ENCODE data around the gene AP1S1.
"Not testable (repeated sequence)": the region's sequence is repeated elsewhere in the genome, so short reads cannot be mapped to it uniquely, and the experiment has no call there.

AP1S1 gene

DNA sequence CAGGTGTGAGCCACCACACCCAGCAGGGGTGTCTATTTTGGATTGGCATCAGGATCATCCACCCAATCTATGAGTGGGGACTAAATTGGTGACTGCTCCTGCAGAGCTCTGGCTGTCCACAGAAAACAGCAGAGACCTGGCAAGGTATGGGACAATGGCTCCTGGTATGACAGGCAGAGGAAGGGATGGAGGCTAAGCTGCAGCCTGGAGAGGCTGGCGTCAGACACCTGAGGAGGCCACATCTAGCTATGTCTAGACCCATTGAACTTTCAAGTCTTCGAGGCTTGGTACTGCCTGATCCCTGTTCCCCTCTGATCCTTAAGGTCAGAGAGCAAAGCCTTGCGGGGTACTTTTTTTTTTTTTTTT lies 30.6 kb upstream of the AP1S1 start:
- FAIRE-seq (no peak), DNase-seq (ENCODE audit: extremely low spot score, insufficient read length, low read depth) (no peak)

DNA sequence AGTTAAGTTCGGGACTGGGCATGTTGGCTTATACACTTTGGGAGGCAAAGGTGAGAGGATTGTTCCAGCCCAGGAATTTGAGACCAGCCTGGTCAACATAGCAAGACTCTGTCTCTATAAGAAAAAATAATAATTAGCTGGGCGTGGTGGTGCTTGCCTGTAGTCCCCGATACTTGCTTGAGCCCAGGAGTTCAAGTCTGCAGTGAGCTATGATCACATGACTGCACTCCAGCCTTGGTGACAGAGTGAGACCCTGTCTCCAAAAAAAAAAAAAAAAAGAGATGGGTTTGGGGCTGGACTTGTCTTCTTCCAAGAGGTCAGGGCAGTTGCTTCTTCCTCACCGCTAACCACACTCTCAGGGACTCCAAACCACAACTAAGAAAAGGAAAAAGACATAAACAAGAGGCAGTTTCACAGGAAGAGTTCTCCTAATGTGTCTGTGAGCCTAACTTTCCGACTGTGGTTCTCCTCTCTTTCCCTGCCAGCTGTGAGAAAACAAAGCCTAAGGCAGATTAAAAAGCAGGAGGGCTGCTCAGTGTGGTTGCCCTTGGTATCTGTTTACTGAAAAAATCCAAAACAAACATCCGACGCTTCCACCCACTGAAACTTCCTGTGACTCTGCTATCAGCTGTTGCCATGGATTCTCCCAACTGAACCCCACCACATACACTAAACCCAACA lies 29.8 kb upstream of the AP1S1 start:
- FAIRE-seq (no peak), DNase-seq (ENCODE audit: extremely low spot score, insufficient read length, low read depth) (no peak)

DNA sequence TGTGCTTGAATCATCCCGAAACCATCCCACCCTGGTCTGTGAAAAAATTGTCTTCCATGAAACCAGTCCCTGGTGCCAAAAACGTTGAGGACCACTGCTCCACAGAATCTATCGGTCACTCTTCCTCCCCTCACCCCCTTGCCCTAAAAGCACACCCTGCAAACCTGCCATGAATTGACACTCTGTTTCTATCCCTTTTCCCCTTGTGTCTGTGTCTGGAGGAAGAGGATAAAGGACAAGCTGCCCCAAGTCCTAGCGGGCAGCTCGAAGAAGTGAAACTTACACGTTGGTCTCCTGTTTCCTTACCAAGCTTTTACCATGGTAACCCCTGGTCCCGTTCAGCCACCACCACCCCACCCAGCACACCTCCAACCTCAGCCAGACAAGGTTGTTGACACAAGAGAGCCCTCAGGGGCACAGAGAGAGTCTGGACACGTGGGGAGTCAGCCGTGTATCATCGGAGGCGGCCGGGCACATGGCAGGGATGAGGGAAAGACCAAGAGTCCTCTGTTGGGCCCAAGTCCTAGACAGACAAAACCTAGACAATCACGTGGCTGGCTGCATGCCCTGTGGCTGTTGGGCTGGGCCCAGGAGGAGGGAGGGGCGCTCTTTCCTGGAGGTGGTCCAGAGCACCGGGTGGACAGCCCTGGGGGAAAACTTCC lies 28.2 kb upstream of the AP1S1 start:
- DNase-seq (ENCODE audit: extremely low spot score, insufficient read length, low read depth), result no peak
- FAIRE-seq, result peak; percentile 51

DNA sequence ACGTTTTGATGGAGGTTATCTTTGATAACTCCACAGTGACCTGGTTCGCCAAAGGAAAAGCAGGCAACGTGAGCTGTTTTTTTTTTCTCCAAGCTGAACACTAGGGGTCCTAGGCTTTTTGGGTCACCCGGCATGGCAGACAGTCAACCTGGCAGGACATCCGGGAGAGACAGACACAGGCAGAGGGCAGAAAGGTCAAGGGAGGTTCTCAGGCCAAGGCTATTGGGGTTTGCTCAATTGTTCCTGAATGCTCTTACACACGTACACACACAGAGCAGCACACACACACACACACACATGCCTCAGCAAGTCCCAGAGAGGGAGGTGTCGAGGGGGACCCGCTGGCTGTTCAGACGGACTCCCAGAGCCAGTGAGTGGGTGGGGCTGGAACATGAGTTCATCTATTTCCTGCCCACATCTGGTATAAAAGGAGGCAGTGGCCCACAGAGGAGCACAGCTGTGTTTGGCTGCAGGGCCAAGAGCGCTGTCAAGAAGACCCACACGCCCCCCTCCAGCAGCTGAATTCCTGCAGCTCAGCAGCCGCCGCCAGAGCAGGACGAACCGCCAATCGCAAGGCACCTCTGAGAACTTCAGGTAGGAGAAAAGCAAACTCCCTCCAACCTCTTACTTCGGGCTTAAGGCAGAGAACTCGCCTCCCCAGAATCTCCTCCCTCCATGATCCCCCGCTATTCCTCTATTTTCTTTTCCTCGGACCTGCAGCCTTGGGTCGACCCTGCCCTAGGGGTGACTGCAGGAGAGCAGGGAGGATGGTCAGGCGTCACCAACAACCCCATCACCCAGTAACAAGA lies 27.4 kb upstream of the AP1S1 start, which contains the start of gene SERPINE1:
TSS of gene SERPINE1 (plus strand) at position 454 of the 809 bp plus-strand sequence. CDS start 1,290 bp downstream, outside the sequence.
- FAIRE-seq (peak; percentile 81), DNase-seq (ENCODE audit: extremely low spot score, insufficient read length, low read depth) (peak; percentile 58)

DNA sequence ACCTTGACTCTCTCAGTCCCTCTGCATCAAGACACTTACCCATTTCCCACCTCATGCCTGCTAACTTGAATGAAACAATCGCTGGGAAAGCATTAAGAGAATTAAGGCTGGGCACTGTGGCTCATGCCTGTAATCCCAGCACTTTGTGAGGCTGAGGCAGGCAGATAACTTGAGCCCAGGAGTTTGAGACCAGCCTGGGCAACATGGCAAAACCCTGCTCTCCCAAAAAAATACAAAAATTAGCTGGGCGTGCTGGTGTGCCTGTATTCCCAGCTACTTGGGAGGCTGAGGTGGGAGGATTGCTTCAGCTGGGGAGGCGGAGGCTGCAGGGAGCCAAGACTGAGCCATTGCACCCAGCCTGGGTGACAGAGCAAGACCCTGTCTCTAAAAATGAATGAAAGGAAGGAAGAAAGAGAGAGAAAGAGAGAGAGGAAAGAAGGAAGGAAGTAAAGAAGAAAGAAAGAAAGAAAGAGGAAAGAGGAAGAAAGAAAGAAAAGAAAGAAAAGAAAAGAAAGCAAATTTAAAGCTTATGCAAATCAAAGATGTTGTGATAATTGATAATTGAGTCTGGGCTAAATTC lies 26.7 kb upstream of the AP1S1 start:
- DNase-seq (ENCODE audit: extremely low spot score, insufficient read length, low read depth), result no peak
- FAIRE-seq, result no peak

DNA sequence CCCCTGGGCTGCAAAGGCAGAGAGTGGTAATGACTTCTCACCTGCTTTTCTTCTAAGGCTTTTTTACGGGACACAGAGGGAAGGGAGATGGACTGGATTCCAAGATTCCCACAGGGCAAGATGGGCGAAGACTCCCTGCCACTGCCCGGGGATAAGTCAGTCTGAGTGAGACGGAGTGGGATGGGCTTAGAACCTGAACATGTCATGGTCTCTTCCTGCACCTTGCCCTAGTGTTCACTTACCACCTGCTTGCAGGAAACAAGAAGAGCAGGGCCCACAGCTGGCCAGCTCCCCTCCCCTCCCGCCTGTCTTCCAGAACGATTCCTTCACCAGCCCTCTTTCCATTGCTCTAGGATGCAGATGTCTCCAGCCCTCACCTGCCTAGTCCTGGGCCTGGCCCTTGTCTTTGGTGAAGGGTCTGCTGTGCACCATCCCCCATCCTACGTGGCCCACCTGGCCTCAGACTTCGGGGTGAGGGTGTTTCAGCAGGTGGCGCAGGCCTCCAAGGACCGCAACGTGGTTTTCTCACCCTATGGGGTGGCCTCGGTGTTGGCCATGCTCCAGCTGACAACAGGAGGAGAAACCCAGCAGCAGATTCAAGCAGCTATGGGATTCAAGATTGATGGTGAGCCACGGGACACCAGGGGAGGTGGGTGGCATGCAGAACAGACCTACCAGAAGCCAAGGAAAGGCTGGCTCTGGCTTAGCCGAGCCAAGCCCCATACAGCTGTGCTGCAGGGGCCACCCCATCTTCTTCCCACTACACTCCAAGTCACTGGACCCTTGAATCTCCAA lies 26.0 kb upstream of the AP1S1 start:
- DNase-seq (ENCODE audit: extremely low spot score, insufficient read length, low read depth), result no peak
- no peak for FAIRE-seq

DNA sequence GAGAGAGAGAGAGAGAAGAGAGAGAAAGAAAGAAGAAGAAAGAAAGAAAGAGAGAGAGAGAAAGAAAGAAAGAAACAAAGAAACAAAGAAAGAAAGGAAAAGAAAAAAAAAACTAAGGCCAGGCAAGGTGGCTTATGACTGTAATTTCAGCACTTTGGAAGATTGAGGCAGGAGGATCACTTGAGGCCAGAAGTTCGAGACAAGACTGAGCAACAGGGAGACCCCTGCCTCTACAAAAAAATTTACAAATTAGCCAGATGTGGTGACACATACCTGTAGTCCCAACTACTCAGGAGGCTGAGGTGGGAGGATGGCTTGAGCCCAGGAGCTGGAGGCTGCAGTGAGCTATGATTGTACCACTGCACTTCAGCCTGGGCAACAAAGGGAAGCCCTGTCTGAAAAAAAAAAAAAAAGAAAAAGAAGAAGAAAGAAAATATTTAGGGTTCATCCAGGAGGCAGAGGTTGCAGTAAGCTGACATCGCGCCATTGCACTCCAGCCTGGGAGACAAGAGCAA lies 24.6 kb upstream of the AP1S1 start:
- FAIRE-seq, result no peak
- DNase-seq (ENCODE audit: extremely low spot score, insufficient read length, low read depth), result no peak

DNA sequence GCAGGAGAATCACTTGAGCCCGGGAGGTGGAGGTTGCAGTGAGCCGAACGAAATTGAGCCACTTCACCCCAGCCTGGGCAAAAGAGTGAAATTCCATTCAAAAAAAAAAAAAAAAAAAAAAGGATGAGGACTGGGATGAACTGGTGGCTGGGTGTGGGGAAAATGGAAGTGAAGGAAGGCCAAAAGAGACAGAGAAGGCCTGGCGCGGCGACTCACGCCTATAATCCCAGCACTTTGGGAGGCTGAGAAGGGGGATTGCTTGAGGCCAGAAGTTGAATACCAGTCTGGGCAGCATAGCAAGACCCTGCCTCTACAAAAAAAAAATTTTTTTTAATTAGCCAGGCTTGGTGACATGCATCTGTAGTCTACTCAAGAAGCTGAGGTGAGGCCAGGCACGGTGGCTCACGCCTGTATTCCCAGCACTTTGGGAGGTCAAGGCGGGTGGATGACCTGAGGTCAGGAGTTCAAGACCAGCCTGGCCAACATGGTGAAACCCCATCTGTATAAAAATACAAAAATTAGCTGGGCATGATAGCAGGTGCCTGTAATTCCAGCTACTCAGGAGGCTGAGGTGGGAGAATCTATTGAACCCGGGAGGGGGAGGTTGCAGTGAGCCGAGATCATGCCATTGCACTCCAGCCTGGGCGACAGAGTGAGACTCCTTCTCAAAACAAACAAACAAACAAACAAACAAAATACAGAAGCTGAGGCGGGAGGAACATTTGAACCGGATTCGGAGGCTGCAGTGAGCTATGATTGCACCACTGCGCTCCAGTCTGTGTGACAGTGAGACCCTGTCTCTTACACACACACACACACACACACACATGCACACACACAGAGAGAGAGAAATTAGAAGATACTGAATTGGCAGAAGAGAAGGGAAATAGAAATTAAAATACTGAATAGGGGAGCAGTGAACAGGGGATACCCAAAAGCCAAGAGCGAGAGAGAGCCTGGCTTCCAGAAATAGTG lies 21.4 kb upstream of the AP1S1 start:
- DNase-seq (ENCODE audit: extremely low spot score, insufficient read length, low read depth); FAIRE-seq: not testable (repeated sequence)

DNA sequence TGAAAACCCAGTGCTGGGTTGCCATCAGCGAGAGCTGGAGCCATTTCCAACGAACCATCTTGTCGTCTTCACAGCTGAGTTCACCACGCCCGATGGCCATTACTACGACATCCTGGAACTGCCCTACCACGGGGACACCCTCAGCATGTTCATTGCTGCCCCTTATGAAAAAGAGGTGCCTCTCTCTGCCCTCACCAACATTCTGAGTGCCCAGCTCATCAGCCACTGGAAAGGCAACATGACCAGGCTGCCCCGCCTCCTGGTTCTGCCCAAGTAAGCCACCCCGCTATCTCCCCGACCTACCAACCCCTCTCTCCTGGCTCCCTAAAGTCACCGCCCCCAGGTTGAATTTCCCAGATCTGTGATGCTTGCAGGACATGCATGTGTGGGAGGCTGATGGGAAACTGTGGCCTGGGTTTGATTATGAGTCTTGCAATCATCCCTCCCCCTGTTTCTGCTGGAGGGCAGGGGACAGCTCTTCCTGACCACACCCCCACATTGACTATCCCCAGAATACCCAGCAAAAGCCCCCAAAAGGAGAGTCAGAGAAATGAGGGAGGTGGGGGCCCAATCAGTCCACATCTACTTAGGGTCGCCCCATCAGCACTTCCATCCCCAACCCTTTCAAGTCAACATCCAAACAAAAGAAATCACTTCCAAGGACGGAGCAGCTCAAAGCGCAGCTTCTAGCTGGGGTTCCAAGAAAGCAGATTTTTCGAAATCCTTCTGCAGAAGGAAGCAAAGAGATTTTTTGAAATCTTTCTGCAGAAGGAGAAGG lies 20.5 kb upstream of the AP1S1 start:
- no peak for FAIRE-seq

DNA sequence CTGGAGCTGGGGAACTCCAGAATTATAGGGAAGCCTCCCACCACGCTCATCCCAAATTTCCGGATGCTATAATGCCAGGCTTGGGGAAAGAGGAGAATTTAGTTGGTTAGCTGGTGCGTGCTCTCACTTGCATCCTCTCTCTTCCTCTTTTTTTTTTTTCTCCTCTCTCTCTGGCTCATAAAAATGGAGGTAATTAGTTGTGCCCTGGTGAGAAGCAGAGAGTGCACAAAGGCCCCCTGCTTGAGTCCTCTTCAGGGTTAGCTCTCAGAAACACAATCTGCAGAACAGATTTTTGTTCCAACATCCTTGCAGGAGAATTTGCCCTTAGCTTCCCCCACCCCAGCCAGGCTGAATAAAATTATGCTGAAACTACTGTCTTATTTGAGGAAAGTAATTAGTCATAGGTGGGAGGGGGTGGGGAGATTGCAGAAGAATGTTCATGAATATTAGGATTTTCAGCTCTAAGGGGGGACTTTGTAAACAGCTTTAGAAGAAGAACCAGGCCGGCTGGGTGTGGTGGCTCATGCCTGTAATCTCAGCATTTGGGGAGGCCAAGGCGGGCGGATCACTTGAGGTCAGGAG lies 19.8 kb upstream of the AP1S1 start:
- FAIRE-seq, result no peak
- no peak for DNase-seq (ENCODE audit: extremely low spot score, insufficient read length, low read depth)

More for the DNA sequence above, 20.5 kb upstream of the AP1S1 start:
- no peak for DNase-seq (ENCODE audit: extremely low spot score, insufficient read length, low read depth)

DNA sequence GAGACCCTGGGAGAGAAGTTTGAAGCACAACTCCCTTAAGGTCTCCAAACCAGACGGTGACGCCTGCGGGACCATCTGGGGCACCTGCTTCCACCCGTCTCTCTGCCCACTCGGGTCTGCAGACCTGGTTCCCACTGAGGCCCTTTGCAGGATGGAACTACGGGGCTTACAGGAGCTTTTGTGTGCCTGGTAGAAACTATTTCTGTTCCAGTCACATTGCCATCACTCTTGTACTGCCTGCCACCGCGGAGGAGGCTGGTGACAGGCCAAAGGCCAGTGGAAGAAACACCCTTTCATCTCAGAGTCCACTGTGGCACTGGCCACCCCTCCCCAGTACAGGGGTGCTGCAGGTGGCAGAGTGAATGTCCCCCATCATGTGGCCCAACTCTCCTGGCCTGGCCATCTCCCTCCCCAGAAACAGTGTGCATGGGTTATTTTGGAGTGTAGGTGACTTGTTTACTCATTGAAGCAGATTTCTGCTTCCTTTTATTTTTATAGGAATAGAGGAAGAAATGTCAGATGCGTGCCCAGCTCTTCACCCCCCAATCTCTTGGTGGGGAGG lies 16.5 kb upstream of the AP1S1 start:
- no peak for DNase-seq (ENCODE audit: extremely low spot score, insufficient read length, low read depth)
- no peak for FAIRE-seq

DNA sequence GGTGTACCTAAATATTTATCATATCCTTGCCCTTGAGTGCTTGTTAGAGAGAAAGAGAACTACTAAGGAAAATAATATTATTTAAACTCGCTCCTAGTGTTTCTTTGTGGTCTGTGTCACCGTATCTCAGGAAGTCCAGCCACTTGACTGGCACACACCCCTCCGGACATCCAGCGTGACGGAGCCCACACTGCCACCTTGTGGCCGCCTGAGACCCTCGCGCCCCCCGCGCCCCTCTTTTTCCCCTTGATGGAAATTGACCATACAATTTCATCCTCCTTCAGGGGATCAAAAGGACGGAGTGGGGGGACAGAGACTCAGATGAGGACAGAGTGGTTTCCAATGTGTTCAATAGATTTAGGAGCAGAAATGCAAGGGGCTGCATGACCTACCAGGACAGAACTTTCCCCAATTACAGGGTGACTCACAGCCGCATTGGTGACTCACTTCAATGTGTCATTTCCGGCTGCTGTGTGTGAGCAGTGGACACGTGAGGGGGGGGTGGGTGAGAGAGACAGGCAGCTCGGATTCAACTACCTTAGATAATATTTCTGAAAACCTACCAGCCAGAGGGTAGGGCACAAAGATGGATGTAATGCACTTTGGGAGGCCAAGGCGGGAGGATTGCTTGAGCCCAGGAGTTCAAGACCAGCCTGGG lies 15.9 kb upstream of the AP1S1 start:
- FAIRE-seq (peak; percentile 60), DNase-seq (ENCODE audit: extremely low spot score, insufficient read length, low read depth) (no peak)

DNA sequence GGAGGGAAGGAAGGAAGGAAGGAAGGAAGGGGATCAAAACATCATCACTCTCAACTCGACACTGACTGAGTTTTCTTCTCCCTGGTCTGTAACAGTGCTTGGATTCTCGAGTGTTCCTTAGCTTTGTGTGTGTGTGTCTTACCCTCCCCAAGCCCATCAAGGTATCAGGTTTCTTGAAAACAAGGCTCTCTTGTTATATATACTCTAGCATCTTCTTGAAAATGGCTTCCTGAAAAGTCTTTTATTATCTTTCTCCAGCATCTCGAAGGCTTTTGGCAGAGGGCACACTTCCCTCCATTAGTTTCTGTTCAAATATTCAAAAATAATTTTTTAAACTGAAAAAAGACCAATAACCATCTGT lies 14.0 kb upstream of the AP1S1 start:
- FAIRE-seq, result no peak
- DNase-seq (ENCODE audit: extremely low spot score, insufficient read length, low read depth), result no peak

DNA sequence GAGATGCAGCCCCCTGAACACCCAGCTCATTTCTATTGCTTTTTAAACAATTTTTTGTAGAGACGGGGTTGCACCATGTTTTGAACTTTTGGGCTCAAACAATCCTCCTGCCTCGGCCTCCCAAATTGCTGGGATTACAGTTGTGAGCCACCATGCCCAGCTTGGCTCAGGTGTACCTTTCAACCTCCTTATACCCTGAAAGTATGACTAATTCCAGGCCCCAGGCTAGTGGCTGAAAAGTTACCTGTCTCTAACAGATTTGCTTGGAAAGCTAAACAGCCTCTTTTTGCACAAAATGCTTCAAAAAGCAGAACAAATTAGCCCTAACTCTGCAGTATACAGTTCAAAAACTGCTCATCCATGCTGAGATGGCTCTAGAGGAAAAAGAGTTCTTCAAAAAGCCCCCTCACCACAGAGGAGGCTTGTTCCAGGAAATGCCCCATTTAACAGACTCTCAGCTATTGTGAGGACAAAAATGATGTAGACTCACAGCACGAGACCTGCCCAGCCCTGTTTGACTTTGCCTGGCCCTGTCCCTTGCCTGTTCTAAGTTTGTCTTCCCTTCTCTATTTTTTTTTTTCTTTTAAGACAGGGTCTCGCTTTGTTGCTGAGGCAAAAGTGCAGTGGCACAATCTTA lies 13.4 kb upstream of the AP1S1 start:
- no peak for DNase-seq (ENCODE audit: extremely low spot score, insufficient read length, low read depth)
- no peak for FAIRE-seq

DNA sequence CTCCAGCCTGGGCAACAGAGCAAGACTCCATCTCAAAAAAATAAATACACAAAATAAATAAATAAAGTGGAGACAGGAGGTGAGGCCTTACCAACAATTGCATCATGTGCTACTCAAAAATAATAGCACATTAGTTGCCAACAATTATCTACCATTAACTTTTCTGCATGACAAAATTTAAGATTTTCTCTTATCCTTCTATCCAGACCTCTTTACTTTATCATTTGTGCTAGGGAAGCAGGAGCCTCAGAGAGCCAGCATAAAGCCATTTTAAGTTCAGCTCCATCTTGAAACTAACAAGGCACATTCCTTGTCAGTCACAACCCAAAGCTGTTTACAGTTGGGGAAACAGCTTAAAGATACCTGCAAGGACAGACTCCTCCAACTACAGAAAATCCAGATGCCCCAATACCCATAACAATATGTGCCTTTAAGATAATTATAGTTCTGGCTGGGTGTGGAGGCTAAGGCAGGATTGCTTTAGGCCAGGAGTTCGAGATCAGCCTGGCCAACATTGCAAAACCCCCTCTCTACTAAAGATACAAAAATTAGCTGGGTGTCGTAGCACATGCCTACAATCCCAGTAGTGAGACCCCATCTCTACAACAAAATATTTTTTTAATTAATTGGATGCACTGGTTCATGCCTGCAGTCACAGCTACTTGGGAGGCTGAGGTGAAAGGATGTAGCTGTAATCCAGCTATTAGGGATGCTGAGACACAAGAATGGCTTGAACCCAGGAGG lies 2.2 kb upstream of the AP1S1 start:
- FAIRE-seq, result no peak

DNA sequence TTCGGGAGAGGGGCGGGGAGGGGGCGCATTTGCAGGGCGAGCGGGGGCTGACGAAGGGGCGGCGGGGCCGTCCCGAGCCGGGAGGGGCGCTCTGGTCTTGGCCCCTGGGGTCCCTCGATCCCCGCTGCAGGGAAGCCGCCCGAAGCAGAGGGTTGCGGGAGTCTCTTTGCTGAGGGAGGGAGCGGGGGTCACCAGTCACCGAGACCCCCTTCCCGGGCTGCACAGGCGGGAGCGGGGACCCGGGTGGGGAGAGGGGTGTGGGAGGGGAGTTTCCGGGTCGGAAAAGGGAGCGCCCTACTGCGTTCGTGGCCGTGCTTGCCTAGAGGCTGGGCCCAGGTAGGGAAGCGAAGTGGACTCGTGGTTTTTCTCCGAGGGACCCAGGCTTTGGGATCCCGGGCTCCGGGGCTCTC lies 422 bp downstream of the AP1S1 start:
- no peak for FAIRE-seq
- DNase-seq (ENCODE audit: extremely low spot score, insufficient read length, low read depth), result no peak

More for the DNA sequence above, 2.2 kb upstream of the AP1S1 start:
- DNase-seq (ENCODE audit: extremely low spot score, insufficient read length, low read depth), result no peak

Measured in GM18507 (cell line).